ENCODE results near the gene TMEM266.

TMEM266 gene

DNA sequence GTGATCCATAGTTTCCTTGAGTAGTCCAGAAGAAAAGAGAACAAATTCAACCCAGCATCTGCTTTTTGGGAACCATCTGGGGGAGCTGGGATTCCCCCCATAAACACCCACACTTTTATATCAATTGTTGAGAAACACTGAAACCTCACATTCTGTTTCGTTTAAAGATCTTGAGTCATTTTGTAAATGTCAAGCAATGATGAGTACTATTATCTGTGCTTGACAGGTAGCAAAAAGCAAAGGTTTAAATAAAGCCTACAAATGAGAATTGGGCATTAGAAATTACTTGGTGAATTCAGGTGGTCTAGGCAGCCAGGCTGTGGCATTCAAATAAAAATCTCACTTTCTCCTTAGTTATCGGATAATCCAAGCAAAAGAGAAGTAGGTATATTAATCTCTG lies 75.7 kb downstream of the TMEM266 start:
- no peak for DNase-seq

GRCh38 chr15:76138436-76138835 lies 78.7 kb downstream of the TMEM266 start:
- no peak for DNase-seq

GRCh38 chr15:76139368-76140073 lies 79.7 kb downstream of the TMEM266 start:
- DNase-seq: peak; percentile 52

DNA sequence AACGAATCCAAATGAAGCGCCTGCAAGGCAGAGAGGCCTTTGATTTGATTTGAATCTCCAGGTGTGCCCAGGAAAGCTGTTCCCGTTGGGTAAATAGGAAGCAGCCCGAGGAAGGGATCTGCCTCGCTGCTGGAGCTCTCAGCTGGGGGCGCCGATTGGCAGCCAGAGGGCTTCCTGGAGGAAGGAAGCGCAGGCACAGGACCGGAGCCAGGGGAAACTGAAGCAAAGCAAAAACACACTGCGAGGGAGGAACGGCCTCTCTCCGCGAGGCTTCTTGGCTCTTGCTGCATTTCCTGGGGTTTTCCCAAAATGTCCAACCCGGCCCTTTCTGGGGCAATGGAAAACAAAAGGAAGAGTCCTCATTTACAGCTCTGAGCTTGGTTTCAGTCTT lies 80.3 kb downstream of the TMEM266 start:
- no peak for DNase-seq

- no peak for DNase-seq
These were observed 87.0 kb downstream of the TMEM266 start for GRCh38 chr15:76146812-76147211.

DNA sequence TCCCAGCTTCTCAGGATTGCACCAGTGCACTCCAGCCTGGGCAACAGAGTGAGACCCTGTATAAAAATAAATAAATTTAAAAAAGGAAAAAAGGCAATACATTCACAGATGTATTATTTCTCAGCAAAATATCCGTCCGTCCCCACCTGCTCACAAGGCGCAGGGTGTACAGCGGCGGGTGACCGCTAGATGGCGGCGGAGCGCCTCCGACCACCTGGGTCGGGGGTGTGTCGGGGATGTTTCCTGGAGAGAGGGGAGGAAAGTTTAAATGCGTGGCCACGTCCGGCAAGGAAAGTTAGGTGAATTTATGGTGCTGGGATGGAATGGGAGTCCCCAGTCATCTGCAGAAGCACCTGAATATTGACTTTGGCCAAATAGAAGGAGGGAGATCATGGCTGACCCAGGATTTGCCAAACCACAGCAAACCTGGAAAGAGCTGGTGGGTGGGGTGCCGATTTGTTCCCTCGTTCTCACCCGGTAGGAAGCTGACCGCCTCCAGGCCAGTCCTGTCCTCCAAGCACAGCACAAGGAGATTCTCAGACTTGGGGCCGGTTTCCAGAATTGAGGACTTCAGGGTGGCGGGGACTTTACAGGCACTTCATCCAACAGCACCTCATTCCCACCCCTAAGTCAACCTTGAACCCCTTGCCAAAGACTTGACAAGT lies 88.3 kb downstream of the TMEM266 start:
- DNase-seq: peak; percentile 33

DNA sequence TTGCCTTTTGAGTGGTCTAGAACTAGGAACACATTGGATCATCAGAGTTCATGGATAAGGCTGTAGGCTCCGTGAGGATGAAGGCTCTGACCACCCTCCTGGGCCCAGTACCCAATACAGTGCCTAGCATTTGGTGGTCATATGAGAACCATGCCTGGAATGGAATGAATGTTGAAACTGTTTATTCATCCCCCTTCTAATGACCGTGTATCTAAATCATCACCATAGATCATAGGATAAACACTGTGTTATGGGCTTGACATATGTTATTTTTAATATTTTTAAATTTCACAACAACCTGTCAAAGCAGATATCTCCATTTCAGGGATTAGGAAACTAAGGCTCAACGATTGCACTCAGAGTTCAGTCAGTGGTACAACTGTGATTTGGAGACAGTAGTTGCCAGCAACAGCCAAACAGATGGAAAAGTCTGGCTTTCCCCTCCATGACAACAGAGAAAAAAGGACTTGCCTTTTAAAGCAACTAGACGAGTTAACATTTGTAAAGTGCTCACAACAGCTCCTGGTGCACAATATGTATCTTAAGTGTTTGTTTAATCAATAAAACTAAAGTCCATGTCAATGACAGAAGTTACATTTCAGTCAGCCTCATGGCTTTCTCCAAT lies 89.6 kb downstream of the TMEM266 start:
- DNase-seq: no peak

GRCh38 chr15:76150513-76150912 lies 90.7 kb downstream of the TMEM266 start:
- DNase-seq: no peak

- peak; percentile 88 for DNase-seq
These were observed 91.3 kb downstream of the TMEM266 start for GRCh38 chr15:76150971-76151598.

- DNase-seq: no peak
These were observed 91.8 kb downstream of the TMEM266 start for GRCh38 chr15:76151599-76151974.

GRCh38 chr15:76152197-76152596 lies 92.4 kb downstream of the TMEM266 start:
- DNase-seq: no peak

DNA sequence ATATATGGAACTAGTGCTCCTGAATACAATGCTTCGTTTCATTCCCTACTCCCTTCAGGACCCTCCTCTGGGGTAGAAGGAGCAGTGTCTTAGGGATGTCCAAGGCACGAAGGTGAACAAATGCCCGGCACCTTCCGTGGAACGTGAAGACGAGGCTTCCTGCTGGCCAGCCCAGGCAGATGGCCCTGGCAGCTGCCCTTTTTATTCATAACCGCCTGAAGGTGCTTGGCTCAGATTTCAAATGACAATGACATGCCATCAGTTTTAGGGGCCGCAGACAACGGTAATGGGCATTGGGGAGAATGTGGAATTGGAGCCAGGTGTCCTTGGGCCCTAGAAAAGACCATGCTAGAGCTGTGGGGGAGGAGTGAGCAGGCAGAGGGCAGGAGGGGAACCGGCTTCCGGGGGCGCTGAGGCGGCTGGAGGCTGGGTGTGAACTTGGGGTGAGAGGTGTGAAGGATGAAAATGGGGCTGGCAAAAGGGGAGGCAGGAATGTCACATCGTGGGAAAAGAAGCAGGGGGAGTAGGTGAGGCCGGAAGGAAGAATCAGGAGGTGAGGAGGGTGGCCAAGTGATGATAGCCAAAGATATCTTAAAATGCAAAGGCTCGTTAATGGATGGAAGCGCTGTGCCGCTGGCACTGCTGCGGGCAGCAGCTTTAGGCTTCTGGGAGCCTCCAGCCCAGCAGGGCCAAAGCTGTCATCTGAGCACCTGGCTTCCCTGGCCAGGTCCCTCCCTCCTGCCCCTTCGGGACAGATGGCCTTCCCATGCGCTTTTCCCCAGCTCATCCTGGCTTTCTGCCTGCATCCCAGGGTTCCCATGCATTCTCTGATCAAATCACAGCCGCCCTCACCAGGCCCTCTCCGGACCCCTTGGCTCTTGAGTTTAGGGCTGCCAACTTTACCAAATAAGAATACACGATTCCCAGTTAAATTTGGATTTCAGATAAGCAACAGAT lies 93.7 kb downstream of the TMEM266 start:
- DNase-seq: peak; percentile 67

DNA sequence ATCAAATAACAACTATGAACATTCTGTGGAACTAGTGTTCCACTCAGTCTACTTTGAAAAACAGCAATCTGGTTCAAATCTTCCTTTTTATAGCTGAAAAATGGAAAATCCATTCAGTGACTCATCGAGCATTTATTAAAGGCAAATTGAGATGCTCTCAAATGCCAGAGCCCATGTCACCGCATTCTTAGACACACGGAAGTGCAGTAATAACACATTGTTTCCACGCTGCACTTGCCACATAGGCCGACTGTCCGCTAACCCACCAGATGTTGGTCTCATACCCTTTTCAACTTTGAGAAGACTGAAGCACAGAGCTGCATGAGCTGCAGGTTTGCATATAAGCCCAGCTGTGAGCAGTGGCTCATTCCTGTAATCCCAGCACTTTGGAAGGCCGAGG lies 95.9 kb downstream of the TMEM266 start:
- no peak for DNase-seq

DNA sequence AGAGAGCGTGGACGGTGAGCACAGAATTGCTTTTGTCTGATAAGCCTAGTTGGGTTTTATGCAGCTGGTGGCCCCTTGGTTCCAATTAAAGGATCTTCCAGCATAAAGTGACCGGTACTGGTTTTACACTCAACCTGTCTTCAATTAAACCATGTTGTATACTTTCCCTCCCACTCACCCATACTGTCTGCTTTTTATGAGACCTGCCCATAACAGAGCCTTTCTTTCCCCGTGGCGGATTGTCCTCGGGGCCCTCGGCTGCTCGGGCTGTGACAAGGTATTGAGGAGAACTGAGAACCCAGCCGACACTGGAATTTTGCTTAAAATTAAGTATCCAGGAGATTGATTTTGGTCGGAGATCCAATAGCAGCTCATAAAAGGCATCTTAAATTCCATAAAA lies 98.4 kb downstream of the TMEM266 start:
- DNase-seq: no peak

GRCh38 chr15:76158815-76159214 lies 99.0 kb downstream of the TMEM266 start:
- no peak for DNase-seq

GRCh38 chr15:76159282-76159681 lies 99.5 kb downstream of the TMEM266 start:
- no peak for DNase-seq

DNA sequence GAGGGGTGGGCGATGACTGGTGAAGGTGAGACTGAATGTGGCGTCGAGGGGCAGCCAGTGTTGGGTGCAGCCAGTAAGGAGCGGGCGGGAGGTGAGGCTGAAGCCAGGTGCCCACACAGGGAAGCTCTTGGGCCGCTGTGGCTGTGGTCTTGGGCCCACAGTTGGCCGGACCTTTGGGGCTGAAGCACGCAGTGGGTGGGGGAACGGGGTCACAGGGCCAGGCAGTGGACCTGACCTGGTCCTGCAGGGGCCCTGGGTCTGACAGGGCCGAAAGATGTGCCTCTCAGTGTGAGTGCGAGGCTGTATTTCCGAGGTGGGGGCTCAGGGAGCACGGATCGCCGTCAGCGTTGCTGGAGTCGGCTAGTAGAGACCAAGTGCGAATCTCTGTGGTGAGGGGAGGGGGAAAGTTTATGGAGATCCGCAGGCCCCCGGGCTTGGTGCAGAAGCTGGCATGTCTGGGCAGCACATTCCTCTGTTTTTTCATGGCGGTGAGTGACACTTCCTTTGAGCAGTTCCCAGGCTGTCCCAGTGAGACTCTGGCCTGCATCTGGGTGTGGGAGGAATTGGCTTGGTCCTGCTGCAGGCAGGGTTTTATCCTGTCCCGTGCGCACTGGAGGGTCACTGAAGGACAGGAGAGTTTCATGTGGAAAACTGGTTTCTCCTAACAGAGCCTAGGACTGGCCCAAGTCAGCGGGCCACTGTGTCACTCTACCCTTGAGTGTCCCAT lies 100.8 kb downstream of the TMEM266 start:
- no peak for DNase-seq

DNA sequence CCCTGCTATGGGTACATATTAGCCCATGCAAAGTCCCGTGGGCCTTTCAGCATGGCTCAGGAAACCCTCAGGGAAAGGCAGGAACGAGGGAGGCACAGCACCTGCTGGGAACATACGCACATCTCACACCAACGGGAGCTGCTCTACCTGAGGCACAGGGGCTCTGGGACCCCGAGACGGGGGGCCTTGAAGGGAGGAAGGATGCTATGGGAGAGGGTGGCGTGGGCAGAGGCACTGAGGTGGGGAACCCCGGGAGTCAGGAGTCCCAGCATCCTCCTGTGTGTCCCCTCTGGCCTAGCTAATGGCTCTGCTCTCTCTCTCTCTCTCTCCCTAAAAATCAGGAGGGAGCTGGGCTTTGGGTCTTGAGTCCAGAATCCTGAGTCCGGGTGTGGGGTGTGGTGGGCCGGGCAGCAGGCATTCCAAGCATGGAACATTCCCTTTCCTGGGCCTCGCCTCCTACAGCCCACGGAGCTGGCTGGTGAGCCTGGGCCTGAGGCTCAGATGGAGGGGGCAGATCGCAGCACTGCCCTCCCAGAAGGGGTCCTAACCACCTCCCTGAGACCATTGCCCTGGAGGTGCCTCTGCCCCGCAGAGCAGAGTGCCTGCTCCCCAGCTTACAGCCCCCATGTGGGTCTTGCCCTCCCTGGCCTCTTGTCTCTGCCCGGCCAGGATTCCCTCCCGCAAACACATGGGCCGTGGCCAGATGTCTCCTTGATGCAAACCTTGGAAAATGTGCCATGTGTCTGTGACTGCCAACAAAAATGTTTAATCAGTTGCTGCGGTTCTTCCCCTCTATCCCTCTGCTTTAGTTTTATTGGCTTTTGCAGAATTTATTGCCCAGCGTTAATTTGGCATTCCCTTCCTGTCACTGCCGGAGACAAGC lies 101.6 kb downstream of the TMEM266 start:
- DNase-seq: no peak

- no peak for DNase-seq
These were observed 102.2 kb downstream of the TMEM266 start for GRCh38 chr15:76162036-76162398.

GRCh38 chr15:76162784-76163456 lies 103.1 kb downstream of the TMEM266 start:
- DNase-seq: no peak
